DMS 273 (cell line): Measurements from ENCODE around the gene FRMPD2.
"Not testable (repeated sequence)": the region's sequence is repeated elsewhere in the genome, so short reads cannot be mapped to it uniquely, and the experiment has no call there.

Experiments
- DNase-seq: peaks from one replicate; lab custom pipeline; 2025; ENCODE audit not compliant: unreplicated experiment; lab: John Stamatoyannopoulos, UW

FRMPD2 gene

DNA sequence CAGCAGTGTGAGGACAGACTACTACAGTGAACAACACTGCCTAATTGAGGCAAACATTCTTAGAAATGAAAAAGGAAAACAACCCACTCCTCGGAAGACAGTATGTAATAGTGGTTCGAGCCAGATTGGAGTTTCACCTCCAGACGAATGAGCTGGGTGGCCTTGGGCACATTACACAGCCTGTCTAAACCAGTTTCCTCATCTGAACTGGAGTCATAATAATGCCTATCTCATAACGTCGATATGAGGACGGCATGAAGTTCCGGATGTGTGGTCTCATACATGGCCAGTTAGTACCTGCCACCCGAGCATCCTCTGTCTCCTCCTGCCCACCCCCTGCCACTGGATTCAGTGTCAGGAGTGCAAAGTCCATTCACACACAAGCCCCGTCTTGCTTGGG, 15.8 kb upstream of the FRMPD2 start:
- DNase-seq = no peak

DNA sequence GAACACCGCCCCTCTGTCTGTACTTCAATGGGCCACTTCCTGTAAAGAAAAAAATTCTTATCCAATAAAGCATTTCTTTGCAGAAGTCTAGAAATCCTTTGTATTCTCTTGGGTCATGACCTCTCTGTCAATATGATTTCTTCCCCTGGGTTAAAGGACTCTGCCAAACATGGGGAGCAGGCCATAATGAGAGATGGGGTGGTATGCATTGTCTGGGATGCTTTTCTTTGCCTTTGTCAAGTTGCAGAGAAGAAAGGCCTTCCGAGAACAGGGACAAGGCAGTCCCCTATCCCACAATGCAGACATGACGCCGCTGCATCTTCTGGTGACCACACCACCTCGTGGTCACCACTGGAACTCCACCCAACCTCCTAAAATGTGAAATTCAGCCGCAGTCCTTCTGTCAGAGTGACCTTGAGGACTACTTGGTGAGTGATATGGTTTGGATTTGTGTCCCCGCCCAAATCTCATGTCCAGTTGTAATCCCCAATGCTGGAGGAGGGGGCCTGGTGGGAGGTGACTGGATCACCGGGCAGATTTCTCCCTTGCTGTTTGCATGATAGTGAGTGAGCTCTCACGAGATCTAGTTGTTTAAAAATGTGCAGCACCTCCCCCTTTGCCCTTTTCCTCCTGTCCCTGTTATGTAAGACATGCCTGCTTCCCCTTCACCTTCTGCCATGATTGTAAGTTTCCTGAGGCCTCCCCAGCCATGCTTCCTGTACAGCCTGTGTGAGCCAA, 15.2 kb upstream of the FRMPD2 start:
- DNase-seq = peak; percentile 74

DNA sequence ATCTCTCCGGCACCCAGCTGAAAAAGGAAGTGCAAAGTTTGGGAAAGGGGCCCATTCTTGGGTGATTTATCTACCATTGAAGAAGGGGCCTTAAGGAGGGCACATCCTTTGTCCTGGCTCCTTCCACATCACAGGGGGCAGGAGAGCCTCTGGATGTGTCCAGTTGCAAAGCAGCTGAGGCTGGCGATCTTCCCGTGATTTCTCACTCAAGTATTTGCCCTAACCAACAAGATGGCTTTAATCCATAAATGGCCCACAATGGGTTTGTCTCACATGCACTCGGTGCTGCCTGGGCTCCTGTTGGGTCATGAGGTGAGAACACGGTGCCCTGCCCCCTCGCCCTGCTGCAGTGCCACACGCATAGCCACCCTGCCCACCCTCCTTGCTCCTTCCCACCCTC, 14.2 kb upstream of the FRMPD2 start:
- DNase-seq = no peak

DNA sequence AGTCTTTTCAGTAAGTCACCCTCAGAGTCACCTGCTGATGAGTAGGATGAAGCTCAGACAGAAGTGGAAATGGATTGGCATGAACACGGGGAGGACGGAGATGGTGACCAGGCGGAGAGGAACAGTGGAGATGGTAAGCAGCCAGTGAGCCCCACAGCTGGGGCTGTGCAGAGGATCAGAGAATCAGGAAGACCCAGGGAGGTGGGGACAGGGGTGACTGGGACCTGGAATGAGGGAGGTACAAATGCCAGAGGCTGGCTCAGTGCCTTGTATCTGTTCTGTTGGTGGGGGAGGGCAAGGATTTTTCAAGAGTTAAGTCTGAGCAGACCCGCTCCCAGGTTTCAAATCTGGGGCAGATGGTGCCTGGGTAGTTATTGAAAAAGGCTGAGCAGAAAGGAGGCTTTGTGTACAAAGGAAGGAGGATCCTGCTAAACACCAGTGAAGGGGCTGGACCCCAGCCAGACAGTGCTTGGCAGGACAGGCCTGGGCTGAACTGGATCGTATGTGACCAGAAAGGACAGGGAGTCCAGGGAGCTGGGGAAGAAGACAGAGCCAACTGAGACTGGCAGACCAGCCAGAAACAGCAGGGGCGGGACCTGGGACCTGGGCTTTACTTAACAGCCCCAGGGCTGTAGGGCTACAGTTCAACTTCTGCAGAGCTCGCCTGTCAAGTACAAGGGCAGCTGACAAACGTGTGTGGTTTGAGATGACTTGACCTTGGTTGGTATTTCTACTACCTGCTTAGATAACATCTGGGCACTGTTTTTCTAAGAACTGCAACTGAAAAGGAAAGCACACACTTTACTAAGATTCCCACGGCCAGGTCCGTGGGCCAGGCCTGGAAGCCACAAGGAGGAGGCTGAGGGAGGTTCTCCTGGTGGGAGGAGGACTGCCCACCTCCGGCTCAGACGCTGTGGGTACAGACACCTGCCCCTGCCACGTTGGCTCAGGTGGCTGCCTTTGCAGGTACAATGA, 13.2 kb upstream of the FRMPD2 start:
- DNase-seq = peak; percentile 79

DNA sequence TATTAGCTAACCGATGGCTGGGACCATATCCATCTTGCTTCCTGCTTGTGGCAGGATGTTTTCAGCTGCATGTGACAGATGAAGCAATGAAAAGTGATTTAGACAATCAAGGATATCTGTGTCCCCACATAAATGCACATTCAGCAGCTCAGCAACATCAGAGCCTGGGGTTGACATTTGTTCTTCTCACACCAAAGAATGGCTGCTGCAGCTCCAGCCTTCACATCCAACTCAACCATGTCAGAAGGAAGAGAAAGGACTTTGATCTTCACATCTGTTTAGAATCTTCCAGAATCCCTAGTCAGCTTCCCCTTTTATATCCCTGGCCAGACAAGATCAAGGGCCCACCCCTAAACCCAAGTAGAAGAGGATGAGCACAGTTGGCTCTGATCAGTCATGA, 11.9 kb upstream of the FRMPD2 start:
- DNase-seq = no peak

DNA sequence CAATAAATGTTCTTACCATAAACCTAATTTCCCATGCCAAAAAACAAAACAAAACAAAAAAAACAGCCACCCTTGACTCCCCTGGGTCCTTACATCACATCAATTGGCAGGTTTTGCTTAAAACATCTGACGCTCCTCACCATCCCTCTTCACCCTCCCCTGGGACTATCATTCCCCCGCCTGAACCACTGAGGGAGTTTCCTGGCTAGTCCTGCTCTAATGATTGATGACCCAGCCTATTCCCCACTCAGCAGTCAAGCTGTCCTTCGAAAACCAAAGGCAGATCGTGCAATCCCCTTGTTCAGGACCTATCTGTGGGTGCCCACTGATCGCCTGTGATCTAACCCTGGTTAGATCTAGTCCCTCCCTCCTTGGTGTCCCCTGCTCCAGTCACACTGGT, 11.2 kb upstream of the FRMPD2 start:
- DNase-seq = no peak

DNA sequence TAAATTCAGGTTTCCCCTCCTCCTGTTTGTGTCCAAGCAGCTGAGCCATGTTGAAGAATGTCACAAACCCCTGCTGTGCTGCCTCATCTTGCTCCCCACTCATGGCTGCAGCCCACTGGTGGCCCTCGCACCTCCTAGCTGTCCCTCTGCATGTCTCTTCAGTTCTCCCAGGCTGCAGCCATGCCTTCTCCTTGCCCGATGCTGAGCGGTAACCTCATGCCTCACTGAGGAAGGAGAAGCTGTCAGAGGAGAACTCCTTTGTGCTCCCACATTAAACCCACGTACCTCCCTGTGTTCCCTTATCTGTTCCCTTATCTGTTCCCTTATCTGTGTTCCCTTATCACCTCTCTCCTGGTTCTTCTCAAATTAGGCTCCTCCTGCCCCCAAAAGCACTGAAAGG, 10.3 kb upstream of the FRMPD2 start:
- DNase-seq = no peak

DNA sequence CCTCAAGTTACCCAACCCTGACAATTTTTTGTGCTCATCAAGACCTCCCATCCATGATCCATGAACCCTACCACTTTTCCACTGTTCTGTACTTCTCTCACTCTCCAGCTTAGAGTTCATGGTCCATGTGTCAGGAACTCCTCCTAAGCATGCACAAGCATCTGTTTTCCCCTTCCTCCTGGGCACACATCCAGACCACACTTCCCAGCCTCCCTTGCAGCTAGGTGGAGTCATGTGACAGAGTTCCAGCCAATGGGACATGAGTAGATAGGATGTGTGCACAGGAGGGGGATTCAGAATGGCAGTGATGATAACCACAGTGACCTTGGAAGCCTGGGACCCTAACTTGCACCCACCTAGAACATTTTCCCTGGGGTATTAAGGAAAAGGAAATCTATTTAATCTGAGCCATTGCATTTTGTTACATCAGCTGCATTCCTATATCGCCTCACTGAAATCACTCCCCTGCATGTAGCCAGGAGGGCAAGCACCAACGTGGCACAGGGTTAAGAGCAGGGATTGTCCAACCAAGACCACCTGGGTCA, 9.6 kb upstream of the FRMPD2 start:
- DNase-seq = peak; percentile 19

DNA sequence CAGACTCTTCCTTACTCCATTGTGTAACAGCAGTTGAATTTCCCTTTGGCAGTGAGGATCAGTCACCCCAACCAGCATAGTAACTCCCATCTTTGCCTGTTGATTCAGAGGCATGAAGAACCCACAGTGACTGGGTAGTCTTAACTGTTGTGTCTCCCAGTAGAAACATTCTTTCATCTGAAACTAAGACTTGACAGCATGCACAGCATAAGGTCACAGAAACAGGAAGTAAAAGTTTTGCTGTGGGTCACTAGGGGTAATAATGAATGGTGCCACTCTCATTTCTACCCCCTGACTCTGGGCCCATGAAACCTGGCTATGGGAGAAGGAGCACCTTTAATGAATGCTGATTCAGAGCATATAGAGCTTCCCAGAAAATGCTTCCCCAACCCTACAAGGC, 8.3 kb upstream of the FRMPD2 start:
- DNase-seq = no peak

DNA sequence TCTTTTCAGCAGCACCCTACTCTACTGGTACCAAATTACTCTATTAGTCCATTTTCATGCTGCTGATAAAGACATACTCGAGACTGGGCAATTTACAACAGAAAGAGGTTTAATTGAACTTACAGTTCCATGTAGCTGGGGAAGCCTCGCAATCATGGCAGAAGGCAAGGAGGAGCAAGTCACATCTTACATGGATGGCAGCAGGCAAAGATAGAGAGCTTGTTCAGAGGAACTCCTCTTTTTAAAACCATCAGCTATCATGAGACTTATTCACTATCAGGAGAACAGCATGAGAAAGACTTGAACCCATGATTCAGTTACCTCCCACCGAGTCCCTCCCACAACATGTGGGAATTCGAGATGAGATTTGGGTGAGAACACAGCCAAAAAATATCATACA, 7.2 kb upstream of the FRMPD2 start:
- not testable (repeated sequence) for DNase-seq

DNA sequence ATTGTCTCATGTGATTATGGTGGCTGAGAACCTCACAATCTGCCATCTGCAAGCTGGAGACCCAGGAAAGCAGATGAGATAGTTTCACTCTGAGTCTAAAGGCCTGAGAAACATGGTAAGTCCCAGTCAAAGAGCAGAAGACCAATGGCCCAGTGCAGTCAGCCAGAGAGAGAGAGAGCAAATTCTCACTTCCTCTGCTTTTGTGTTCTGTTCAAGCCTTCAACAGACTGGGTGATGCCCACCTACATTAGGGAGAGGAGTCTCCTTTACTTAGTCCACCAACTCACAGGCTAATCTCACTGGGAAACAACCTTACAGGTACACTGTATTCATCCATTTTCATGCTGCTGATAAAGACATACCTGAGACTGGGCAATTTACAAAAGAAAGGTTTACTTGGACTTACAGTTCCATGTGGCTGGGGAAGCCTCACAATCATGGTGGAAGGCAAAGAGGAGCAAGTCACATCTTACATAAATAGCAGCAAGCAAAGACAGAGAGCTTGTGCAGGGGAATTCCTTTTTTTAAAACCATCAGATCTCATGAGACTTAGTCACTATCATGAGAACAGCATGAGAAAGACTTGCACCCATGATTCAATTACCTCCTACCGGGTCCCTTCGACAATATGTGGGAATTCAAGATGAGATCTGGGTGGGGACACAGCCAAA, 4.7 kb upstream of the FRMPD2 start:
- DNase-seq = no peak

DNA sequence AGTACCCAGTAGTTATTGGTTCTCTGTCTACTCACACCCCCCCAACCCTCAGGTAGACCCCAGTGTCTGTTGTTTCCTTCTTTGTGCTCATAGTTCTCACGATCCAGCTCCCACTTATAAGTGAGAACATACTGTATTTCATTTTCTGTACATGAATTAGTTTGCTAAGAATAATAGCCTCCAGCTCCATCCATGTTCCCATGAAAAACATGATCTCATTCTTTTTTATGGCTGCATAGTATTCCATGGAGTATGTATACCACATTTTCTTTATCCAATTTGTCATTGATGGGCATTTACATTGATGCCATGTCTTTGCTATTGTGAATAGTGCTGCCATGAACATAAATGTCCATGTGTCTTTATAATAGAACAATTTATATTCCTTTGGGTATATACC, 2.6 kb upstream of the FRMPD2 start:
- DNase-seq = no peak

DNA sequence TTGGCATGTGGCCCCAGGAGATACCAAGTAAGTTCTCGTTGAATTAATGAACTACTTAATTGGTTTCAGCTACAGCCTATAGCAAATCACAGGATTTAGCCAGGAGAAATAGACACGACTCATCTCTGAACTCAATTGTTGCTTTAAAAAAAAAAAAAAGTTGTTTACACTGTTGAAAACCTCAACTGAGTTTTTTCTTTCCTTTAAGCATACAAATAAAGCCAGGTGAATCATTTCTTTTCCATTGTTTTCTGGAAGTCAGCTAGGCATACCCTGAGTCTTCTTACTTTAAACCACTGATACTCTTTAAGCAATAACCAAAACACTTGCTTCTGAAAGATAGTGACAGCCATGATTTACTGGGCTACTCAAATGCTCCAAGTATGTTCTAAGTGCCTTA, 755 bp downstream of the FRMPD2 start:
- no peak for DNase-seq

DNA sequence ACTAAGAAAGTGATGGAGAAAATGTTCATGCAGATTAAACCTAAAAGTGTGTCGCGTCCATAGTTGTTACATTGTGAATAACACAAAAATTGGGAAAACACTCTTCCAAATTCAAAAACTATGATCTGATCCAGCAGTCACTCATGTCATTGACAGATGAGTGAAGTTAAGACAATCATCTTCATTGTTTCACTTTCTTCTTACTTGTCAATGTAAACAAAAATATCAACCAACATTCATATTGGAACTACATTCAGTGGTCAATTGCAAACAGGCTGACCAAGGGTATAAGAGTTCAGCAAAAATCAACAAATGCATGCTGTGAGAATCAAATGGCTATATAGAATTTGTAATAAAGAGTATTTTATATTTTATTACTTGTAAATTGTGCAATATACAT, 1.8 kb downstream of the FRMPD2 start:
- DNase-seq = no peak

DNA sequence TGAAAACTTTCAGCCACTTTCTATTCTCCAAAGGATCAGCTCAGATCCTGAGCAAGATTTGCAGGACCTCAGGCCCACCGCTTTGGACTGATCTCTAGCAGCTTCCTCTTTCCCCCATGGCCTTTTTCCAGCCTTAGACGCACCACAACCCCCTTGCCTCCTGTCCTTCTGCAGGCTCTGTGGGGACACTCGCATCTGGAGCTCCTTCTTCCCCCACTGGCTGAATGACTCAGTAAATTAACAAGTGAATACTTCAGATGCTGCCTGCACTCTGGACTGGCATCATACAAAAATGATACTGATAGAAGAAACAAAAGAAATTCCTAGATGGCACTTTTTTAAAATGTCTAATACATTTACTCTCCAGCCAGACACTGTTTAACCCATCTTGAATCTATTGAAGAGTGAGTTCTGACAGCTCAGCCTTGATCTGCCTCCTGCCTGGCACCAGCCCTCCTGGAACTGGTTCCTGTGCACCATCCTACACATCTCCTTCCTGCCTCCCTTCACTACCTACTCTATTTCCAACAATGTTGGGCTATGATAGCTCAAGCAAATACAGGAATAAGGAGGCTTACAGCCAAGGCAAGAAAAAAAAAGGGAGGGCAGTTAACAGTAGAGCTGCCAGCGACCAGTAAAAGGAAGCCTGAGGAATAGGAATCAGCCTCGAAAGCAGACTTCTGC, 3.3 kb downstream of the FRMPD2 start:
- no peak for DNase-seq

DNA sequence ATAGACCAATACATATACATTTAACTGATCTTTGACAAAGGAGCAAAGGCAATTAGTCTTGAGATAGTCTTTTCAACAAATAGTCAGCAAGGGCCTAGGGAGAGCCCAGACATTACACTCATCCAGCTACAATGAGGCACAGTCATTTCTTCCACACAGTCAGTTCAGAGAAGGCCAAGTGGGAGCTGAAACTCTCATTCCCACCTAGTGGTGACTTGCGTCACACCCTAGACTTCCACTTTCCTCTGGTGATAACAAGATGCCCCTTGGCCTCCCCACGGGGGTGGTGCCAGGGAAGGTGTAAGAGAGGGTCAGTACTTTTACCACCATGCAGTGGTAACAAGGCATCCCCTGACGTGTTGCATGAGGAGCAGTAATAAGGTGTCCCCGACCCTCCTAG, 8.0 kb downstream of the FRMPD2 start:
- no peak for DNase-seq

DNA sequence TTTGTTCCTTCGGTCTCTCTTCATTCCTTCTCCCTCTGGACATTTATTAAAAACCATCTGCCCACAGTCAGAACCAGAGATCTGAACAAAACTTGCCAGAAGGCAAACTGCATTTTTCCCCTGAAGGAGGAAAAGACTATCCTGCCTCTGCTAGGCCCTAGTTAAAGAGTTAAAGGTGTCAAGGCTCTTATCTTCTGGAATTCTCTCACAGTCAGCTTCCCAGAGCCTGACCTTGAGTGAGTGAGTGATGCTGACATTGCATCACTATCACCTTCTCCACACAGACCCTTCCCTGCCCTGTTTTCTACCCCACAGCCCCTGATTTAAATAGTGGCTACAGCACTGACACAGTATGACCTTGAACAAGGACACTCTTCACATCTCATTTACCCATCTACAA, 16.4 kb downstream of the FRMPD2 start:
- DNase-seq = no peak

DNA sequence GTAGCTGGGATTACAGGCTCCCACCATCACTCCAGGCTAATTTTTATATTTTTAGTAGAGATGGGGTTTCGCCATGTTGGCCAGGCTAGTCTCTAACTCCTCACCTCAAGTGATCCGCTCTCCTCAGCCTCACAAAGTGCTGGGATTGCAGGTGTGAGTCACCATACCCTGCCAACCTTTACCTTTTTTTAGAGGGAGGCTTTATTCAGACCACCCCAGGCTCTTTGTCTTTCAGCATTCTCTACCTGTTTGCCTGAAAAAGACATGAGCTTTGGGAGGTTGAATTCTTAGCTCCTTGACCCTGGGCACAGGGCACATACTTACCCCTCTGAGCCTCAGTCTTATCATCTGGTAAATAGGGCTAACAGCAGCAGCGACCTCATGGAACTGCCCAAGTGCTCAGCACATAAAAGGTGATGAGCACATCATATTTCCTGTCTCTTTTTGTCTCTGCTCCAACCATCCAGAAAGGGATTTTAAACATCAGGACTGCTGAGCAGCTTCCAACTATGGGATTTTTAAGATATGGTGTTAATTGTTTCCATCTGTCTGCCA, 17.0 kb downstream of the FRMPD2 start:
- no peak for DNase-seq

DNA sequence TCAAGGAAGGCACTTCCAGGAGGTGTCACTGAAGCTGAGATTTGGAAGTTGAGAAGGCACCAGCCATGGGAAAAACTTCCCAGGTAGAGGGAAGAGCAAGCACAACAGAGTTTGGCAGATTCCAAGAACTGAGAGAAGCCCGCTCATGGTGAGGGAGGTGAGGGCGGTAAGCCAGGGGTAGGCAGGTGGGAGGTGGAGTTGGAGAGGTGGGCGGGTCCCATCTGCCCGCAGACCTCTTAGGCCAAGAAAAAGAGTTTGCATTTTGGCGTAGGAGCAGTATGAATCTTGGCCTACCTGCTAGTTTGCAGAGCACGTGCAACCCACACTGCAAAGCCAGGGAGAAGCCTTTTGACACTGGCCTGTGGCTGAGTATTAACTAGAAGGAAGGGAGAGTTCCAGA, 18.8 kb downstream of the FRMPD2 start:
- DNase-seq = no peak

DNA sequence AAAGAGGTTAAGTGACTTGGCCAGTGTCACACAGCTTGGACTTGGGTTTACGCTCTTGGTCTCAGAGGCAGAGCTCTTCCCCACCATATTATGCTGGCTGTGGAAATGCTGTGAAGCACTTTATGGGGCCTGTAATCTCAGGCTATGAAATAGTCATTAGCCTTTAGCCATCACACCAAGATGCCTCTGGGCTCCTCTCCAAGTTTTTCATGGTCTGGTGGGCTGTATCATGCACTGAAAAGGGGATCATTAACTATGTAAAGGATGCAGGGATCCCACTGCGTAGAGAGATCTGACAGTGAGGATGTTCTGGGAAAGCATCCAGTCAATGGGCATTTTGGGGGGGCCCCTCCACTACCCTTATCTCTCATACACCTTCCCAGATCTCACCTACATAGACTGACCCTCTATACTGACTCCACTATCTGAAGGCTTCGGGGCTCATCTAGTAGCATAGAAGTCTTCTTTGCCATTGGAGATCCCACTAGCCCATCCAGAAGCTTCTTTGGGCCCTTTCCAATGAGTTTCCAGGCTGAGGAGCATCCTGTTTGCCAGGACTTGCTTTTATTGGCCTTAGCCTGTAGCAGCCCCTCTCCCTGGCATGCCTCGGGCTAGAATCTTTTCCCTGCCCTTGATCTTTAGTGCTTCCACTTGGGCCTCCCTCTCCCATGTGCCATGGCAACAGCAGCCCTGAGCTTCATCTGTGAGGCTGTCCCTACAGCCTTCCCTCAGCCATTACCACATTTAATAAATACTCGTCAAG, 19.6 kb downstream of the FRMPD2 start:
- no peak for DNase-seq
